Right atrium auricular region (tissue), 2 donors: ENCODE data around the gene CADM1. TPM values are rescaled to one million over a fixed set of nuclear protein-coding genes. Genes with fewer than 3 reads are reported as not detected.

Source experiments
- DNase-seq: peaks from one replicate; pipeline ENCODE4 v3.0.0-alpha.2; 2019; ENCODE audit warnings: low spot score
- H3K27ac ChIP-seq, 2 donors: fragments of 200-600 bp; sonication (generic); 1 replicate in 1 of 2; 2 replicates in 1 of 2; pipeline ENCODE4 v1.5.1; 2016 to 2019
- H3K27me3 ChIP-seq, 2 donors: fragments of 200-600 bp; sonication (generic); one replicate each; pipeline versions ENCODE4 v1.5.1 to v1.6.0; 2017 to 2019
- H3K36me3 ChIP-seq: fragments of 200-600 bp; sonication (generic); one replicate; pipeline ENCODE4 v1.5.1; 2016
- H3K4me1 ChIP-seq, 2 donors: fragments of 200-600 bp; sonication (generic); one replicate each; pipeline versions ENCODE4 v1.5.1 to v1.6.0; 2017 to 2019
- H3K4me3 ChIP-seq, 2 donors: fragments of 200-600 bp; sonication (generic); 1 replicate in 1 of 2; 2 replicates in 1 of 2; pipeline ENCODE4 v1.5.1; 2017 to 2019; ENCODE audit warnings: mild to moderate bottlenecking in 1 of 2, moderate library complexity in 1 of 2
- H3K9me3 ChIP-seq, 2 donors: fragments of 200-600 bp; sonication (generic); one replicate each; pipeline ENCODE4 v1.5.1; 2019
- total RNA-seq, 2 donors: library from RNA; depleted of rRNA; stranded (reverse); fragments of >200 nt; gene quantifications; one replicate each; pipeline ENCODE4 v1.1.0, GENCODE V29; 2016
- TF ChIP-seq, protein P1 (sequence below), 2 donors: fragments of 200-600 bp; sonication (generic); IDR thresholded peaks; one replicate each; pipeline ENCODE4 v1.5.1; 2019; ENCODE audit warnings: antibody characterized with exemption in 2 of 2

CADM1 gene
- total RNA-seq, 2 donors from 2014 or later = 19.8 to 33.9 TPM

DNA sequence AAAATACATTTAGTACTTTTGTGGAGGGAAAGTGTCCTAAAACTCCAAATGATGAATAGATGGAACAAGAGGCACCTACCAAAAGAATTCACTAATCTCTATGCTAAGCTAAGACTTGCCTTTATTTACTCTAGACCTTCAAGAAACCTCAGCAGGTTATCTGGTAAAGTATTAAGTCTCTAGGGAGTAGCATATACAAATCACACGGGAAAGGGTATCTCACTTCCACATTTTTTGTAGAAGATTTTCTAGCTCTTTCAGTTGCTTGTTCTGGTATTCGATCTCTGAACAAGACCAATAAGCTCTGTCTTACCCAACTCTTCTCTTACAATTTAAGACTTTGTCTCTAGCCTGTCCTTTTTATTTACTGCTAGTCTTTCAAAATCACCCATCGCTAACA lies 18.1 kb upstream of the CADM1 start:
- no peak for DNase-seq

DNA sequence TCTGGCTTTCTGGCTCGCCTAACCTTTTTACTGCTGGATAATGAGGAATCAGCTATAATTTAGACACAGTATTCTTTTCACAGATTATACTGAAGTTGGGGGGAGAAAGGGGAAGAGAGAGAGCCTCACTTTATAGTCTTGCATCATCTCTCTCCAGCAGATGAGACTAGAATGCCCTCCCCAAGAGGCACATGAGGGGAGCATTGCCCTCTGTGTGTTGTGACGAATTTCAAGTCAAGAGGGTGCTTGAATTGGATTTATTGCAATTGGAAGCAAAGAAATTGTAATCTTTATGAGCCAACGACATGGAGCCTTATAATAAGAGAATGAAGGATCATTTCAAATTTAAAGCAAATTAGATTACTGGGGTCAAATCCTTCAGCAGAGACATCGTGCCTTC lies 17.6 kb upstream of the CADM1 start:
- Histone ChIP-seq H3K27ac (no peak overlapping the region), H3K4me3 (no peak overlapping the region), H3K4me1 (peaks cover 0 to 5% of the 10 kb centered on the region in 2 donors), H3K27me3 (no peaks in the 10 kb centered on the region), H3K9me3 (no peaks in the 10 kb centered on the region), H3K36me3 (no peaks in the 10 kb centered on the region)
- no peak for DNase-seq
- TF ChIP-seq, protein P1, sequence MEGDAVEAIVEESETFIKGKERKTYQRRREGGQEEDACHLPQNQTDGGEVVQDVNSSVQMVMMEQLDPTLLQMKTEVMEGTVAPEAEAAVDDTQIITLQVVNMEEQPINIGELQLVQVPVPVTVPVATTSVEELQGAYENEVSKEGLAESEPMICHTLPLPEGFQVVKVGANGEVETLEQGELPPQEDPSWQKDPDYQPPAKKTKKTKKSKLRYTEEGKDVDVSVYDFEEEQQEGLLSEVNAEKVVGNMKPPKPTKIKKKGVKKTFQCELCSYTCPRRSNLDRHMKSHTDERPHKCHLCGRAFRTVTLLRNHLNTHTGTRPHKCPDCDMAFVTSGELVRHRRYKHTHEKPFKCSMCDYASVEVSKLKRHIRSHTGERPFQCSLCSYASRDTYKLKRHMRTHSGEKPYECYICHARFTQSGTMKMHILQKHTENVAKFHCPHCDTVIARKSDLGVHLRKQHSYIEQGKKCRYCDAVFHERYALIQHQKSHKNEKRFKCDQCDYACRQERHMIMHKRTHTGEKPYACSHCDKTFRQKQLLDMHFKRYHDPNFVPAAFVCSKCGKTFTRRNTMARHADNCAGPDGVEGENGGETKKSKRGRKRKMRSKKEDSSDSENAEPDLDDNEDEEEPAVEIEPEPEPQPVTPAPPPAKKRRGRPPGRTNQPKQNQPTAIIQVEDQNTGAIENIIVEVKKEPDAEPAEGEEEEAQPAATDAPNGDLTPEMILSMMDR (IDR thresholded peaks at IDR 0.05) = no peak

More for the DNA sequence above, 18.1 kb upstream of the CADM1 start:
- Histone ChIP-seq H3K4me1 (peaks cover 0 to 5% of the 10 kb centered on the region in 2 donors), H3K27me3 (no peaks in the 10 kb centered on the region), H3K36me3 (no peaks in the 10 kb centered on the region), H3K4me3 (no peak overlapping the region), H3K9me3 (no peaks in the 10 kb centered on the region), H3K27ac (no peak overlapping the region)
- TF ChIP-seq, protein P1 (IDR thresholded peaks at IDR 0.05) = no peak

DNA sequence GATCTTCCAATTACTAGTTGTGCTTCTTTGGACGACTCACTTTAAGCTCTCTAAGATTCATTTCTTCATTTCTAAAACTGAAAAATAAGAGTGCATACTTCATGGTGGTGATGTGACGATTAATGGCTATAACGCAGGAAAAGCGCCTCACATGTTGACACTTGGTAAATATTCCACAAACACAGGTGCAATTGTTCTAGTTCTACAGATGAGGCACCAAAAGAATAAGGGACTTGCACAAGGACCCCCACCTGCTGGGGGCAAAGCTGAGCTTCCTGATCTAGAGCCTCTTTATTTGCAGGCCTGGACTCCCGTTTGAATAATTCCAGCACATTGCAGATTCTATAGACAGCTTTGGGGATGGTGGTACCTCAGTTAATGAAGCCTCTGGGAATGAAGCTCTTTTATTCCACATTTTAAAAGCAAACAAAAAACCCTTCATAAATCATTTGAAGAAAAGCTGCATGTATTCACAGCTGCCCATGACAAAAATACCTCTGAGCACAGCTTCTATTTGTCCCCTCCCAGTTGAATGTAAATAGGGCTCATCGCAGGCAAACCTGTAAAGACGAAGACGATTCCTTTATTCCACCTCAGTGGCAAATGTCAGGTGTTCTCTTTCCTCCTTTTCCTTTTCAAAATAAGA lies 14.9 kb upstream of the CADM1 start:
- Histone ChIP-seq H3K9me3 (no peaks in the 10 kb centered on the region), H3K27me3 (no peaks in the 10 kb centered on the region), H3K27ac (no peak overlapping the region), H3K4me1 (peaks cover 0 to 5% of the 10 kb centered on the region in 2 donors), H3K4me3 (no peak overlapping the region), H3K36me3 (no peaks in the 10 kb centered on the region)
- no peak for DNase-seq
- TF ChIP-seq, protein P1 (IDR thresholded peaks at IDR 0.05) = no peak

DNA sequence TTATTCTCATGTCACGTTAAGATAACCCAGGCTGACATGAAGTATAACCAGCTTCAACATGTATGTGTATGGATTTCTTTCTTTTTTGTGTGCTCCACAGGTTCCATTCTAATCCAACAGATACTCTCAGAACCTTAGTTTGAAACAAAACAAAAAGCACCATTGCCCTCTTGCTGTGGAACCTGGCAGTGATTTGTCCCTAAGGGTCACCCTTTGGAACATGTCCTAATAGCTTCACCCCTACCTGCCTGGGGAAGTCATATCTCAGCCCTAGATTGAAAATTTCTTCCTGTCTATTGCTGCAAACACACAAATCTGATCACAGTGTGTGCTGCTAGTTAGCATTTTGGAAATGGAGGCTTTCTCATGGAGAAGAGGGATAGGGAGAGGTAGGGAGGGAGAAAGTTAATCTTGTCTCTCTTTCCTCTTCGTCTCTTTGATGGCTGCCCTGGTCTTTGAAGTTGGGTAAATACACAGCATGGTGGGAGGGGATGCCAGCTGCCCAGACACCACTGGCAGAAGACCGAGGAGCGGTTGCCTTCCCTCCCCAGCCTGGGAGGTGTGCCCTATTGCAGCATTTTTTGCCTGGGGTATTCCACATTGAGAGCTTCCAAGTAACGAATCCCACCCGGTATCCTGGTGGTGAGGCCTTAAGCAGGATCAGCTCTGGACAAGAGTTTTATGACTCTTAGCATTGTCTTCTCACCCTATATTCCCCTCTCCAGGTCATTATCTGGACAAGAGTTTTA lies 11.6 kb upstream of the CADM1 start:
- no peak overlapping the region for H3K27ac ChIP-seq
- no peaks in the 10 kb centered on the region for H3K4me1 ChIP-seq
- no peaks in the 10 kb centered on the region for H3K27me3 ChIP-seq
- no peaks in the 10 kb centered on the region for H3K36me3 ChIP-seq
- no peak overlapping the region for H3K4me3 ChIP-seq
- no peaks in the 10 kb centered on the region for H3K9me3 ChIP-seq
- TF ChIP-seq, protein P1 (IDR thresholded peaks at IDR 0.05) = no peak
- DNase-seq = no peak

DNA sequence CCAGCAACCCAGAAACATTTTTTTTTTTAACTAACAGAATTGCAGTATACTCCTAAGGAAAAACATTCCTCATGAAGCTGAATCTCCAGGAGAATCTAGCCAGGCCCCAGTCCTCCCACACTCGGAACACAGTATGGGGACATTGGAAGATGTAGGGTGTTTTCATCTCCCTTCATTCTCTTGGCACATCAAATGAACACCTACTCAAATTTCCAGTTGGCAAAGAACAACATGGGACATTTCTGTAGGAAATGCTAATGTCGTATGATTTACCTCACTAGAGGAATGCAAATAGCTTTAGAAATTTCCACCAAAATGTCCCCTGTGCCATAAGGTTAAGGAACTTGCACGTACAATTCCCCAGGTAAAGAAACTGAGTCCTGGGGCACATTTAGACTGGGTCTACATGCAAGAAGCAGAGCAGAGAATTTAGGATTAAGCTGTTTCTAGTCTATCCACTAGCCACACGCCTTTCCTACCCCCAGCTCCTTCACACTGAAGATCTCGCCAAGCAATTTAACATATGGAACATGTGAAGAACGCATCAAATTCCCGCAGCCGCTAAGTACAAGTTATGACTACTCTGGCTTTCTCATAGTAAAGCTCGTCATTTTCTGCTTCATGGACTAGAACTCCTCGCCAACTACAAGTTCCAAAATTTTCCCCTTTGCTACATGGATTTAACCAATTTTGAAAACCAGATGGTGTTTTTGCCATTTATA lies 2.9 kb upstream of the CADM1 start:
- Histone ChIP-seq H3K27ac (no peak overlapping the region), H3K9me3 (no peaks in the 10 kb centered on the region), H3K4me3 (no peak overlapping the region), H3K36me3 (no peaks in the 10 kb centered on the region), H3K27me3 (no peaks in the 10 kb centered on the region), H3K4me1 (peaks cover 0 to 22% of the 10 kb centered on the region in 2 donors)
- TF ChIP-seq, protein P1 (IDR thresholded peaks at IDR 0.05) = no peak
- DNase-seq = no peak
